Measurements from ENCODE around the gene UBR4.
"Not testable (repeated sequence)": the region's sequence is repeated elsewhere in the genome, so short reads cannot be mapped to it uniquely, and the experiment has no call there.

The UBR4 gene

DNA sequence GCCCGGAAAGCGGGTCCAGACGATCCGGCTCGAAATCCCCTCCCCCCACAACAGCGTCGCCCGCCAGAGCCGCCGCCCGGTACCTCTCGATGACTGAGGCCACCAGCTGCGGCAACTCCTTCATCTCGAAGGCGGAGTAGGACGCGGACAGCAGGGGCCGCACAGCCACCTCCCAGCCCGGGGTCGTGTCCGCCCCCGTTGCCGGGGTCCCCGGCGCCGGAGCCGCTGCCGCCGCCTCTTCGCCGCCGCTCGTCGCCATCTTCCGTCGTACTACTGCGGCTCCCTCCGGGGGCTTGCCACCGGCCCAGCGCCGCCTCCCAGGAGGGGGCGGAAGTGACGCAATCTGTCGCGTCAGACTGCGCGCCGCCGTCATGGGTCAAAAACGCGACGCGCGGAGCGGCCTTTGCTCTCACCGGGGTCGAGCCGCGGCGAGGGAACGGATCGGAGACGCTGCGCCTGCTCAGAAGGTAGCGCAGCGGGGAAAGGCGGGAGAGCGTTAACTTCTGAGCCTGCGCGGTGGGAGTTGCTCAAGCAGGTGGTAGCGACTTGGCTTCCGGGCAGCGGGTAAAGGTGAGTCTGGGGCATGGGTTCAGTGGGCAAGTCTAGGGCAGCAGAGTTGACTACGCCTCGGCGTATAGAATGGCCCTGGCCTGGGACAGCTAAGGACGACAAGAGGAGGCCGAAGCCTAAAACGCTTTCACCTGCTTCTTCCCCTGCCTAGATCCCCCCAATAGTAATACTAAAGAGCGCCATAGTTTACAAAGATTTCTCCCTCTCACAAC lies at the start of gene UBR4:
TSS of gene UBR4 (minus strand) at position 277 of the 782 bp plus-strand sequence. CDS start at position 259, 18 bp downstream.
- DNase-seq, result peak; percentile 97 to 98
- TF ChIP-seq POLR2A (IDR thresholded peaks at IDR 0.05; ENCODE audit: low read length) (peak; percentile 97), GATA1 (IDR thresholded peaks at IDR 0.05; ENCODE audit: low read depth, low read length) (no peak)

- no peak for DNase-seq
- TF ChIP-seq GATA1 (IDR thresholded peaks at IDR 0.05; ENCODE audit: low read depth, low read length), result no peak
- no peak for TF ChIP-seq POLR2A (IDR thresholded peaks at IDR 0.05; ENCODE audit: low read length)
Observed at GRCh38 chr1:19258353-19258752, 48.3 kb upstream of the UBR4 start.

GRCh38 chr1:19257178-19257914 lies 47.3 kb upstream of the UBR4 start:
- DNase-seq, result peak in 1 of 2 experiments; percentile 28
- TF ChIP-seq POLR2A (IDR thresholded peaks at IDR 0.05; ENCODE audit: low read length) (no peak), GATA1 (IDR thresholded peaks at IDR 0.05; ENCODE audit: low read depth, low read length) (no peak)

DNA sequence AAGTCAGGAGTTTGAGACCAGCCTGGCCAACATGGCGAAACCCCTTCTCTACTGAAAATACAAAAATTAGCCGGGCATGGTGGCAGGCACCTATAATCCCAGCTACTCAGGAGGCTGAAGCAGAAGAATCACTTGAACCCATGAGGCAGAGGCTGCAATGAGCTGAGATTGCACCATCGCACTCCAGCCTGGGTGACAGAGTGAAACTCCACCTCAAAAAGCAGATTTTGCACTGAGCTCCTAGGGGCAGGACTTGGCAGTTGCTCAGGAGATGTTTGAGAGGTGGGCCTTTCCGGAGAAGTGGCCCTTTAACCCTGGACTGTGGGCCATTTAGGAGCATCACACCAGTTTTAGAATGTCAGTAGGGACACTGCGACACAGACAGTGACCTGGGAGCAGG lies 46.2 kb upstream of the UBR4 start:
- not testable (repeated sequence) for DNase-seq

GRCh38 chr1:19255288-19255687 lies 45.2 kb upstream of the UBR4 start:
- DNase-seq, result no peak
- no peak for TF ChIP-seq POLR2A (IDR thresholded peaks at IDR 0.05; ENCODE audit: low read length)

DNA sequence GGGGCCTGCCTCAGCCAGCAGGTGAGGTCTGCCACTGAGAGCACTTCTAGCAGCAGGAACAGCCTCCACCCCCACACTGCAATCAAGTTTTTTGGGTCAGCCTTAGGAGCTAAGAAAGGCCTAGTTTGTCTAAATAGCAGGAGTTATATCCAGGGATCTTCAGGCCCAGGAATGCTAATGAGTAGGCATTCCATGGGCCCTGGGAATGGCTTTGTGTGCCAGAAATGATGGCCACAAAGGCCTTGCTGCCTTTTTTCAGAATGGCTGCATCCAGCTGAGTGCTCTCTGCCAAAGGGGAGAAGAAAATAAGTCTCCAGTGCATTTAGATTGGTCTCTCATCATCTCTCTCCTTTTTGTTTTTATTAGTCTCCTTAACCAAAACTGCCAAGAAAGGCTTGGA lies 44.4 kb upstream of the UBR4 start:
- TF ChIP-seq POLR2A (IDR thresholded peaks at IDR 0.05; ENCODE audit: low read length) (no peak), GATA1 (IDR thresholded peaks at IDR 0.05; ENCODE audit: low read depth, low read length) (no peak)
- no peak for DNase-seq

- peak; percentile 82 for TF ChIP-seq POLR2A (IDR thresholded peaks at IDR 0.05; ENCODE audit: low read length)
- no peak for TF ChIP-seq GATA1 (IDR thresholded peaks at IDR 0.05; ENCODE audit: low read depth, low read length)
- peak; percentile 91 to 94 for DNase-seq
Observed at GRCh38 chr1:19251305-19252196, 41.5 kb upstream of the UBR4 start, which contains the start of the genes EMC1 and MRTO4. TSS of gene EMC1 (minus strand) at chr1:19251524. CDS start at chr1:19251509, 15 bp downstream. TSS of gene MRTO4 (plus strand) at chr1:19251805. CDS start at chr1:19251836, 31 bp downstream.

DNA sequence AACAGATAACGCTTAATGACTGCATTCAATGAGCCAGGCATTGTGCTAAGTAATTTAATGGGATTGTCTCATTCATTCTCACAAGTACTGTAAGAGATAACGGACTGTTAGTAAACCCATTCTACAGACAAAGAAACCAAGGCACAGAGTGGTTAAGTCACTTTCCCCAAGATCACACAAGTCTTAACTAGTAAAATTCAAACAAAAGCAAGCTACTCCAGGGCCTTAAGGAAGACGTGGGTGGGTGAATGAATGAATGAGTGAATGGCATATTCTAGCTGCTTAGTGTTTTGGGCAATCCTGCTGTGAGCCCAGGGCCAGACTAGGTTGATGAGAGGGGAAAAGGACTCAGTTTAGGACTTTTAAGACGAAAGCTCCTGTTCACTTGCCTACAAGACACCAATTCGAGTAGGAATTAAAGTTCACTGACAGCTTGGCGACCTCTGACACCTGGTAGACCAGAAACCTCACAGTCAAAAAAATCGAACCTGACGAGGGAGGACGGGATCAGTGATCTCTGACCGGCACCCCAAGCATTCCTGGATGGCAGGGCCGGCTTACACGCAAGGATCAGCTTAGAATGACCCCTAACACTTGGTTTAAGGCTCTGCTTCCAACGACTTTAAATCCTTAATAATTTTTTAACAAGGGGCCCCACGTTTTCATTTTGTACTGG lies 40.7 kb upstream of the UBR4 start:
- TF ChIP-seq GATA1 (IDR thresholded peaks at IDR 0.05; ENCODE audit: low read depth, low read length), result no peak
- no peak for TF ChIP-seq POLR2A (IDR thresholded peaks at IDR 0.05; ENCODE audit: low read length)
- peak; percentile 58 to 65 for DNase-seq

GRCh38 chr1:19240673-19241538 lies 30.8 kb upstream of the UBR4 start:
- no peak for TF ChIP-seq POLR2A (IDR thresholded peaks at IDR 0.05; ENCODE audit: low read length)
- no peak for TF ChIP-seq GATA1 (IDR thresholded peaks at IDR 0.05; ENCODE audit: low read depth, low read length)
- DNase-seq, result peak; percentile 69 to 83

GRCh38 chr1:19239876-19240275 lies 29.8 kb upstream of the UBR4 start:
- TF ChIP-seq GATA1 (IDR thresholded peaks at IDR 0.05; ENCODE audit: low read depth, low read length) (no peak), POLR2A (IDR thresholded peaks at IDR 0.05; ENCODE audit: low read length) (no peak)
- no peak for DNase-seq

- no peak for TF ChIP-seq POLR2A (IDR thresholded peaks at IDR 0.05; ENCODE audit: low read length)
- TF ChIP-seq GATA1 (IDR thresholded peaks at IDR 0.05; ENCODE audit: low read depth, low read length), result no peak
- DNase-seq, result no peak
Observed at GRCh38 chr1:19234224-19234623, 24.2 kb upstream of the UBR4 start.

DNA sequence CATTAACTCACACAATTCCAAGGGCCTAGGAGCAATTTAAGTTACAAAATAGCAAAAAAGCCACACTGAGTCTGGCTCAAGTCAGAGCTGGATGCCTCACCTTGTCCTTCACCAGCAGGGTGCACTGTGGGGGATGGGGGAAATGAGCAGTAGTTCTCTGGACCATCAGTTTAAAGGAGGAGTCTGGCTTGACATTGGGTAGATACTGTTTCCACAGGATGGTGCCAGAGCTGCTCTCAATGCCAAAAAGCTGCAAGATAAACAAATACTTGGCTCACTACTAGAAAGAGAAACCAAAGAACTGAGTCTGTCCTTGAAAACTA lies 22.4 kb upstream of the UBR4 start:
- DNase-seq, result peak in 1 of 2 experiments; percentile 26
- TF ChIP-seq POLR2A (IDR thresholded peaks at IDR 0.05; ENCODE audit: low read length) (no peak), GATA1 (IDR thresholded peaks at IDR 0.05; ENCODE audit: low read depth, low read length) (no peak)

GRCh38 chr1:19231736-19232523 lies 21.9 kb upstream of the UBR4 start:
- not testable (repeated sequence) for DNase-seq
